ENCODE results near the gene SUCLG2. TPM values are rescaled to one million over a fixed set of nuclear protein-coding genes. Genes with fewer than 3 reads are reported as not detected.

SUCLG2 gene
- total and polyA plus RNA-seq, 9 of the 15 experiments (the other 6 are each of a cell fraction or from before 2014, with no cell fraction given): 10.1 to 41.4 (median 29.0) TPM

DNA sequence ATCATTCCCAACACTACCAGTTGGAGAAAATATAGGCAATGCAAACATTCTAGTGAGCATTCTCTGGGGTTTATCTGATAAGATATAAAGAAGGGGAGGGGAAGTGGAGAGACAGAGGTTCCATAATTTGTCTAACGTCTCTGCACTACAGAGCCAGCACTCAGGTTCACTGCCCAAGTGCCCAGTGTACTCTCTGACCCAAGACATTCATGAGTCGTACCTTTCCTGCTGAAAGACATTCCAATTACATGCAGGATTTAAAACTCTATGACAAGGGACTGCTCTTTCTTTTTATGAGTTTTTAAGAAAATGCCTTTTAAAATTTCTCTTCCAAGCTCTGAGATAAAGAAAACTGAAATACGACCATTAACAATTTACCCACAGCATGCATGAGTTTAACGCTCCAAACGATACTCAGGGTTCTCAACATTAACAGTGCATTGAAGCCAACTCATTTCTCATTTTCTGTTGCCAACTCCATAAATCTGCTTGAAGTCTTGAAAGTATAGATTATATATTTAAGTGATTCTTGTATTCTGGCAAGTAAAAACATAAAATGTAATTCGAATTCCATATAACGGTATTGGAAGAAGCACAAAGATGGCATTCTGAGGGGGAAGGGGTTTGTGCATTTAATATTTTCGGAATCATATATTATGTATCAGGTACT, 193.4 kb downstream of the SUCLG2 start:
- DNase-seq (ENCODE audit: extremely low read depth in 1 of 4, low spot score in 3 of 4) (no peak), FAIRE-seq (no peak), ATAC-seq (no peak)
- Histone ChIP-seq H2AFZ (ENCODE audit: low read depth, low read length) (no peak overlapping the region), H3K27ac (ENCODE audit: extremely low read depth, low read depth, low read length) (no peak overlapping the region), H3K27me3 (ENCODE audit: control insufficient read depth in 2 of 2, insufficient read depth in 2 of 2, low read length in 2 of 2) (no peaks in the 10 kb centered on the region), H3K9ac (ENCODE audit: insufficient read depth in 1 of 2, low read depth in 2 of 2, low read length in 2 of 2) (no peak overlapping the region), H3K79me2 (ENCODE audit: control insufficient read depth, insufficient read depth, low read length) (no peaks in the 10 kb centered on the region), H3K9me1 (ENCODE audit: control insufficient read depth, insufficient read depth, low read length) (no peaks in the 10 kb centered on the region), H3K4me3 (no peak overlapping the region), H3K9me3 (replicated peaks; ENCODE audit: control insufficient read depth, insufficient read depth, low read depth, low read length) (no peaks in the 10 kb centered on the region), H3K36me3 (ENCODE audit: control insufficient read depth, insufficient read depth, low read length) (no peaks in the 10 kb centered on the region), H3K4me2 (ENCODE audit: insufficient read depth, low read length) (no peak overlapping the region), H4K20me1 (replicated peaks; ENCODE audit: control insufficient read depth, insufficient read depth, low read length) (no peaks in the 10 kb centered on the region), H3K4me1 (replicated peaks in 1 of 2; ENCODE audit: control insufficient read depth in 2 of 2, insufficient read depth in 2 of 2, low read length in 2 of 2) (no peaks in the 10 kb centered on the region)
- intact Hi-C loops (cut with micrococcal nuclease): no loop called here
- no TSS peak for BruUV-seq (replicated peaks)
- CTCF ChIA-PET (ENCODE audit: low intra/inter-chr PET ratio): no interaction called here
- TF ChIP-seq JUN (IDR thresholded peaks at IDR 0.05; ENCODE audit: borderline replicate concordance, low read depth, low read length) (no peak), JUN (CRISPR knock-in tag; IDR thresholded peaks at IDR 0.05; ENCODE audit: borderline replicate concordance) (no peak), SUPT5H (IDR thresholded peaks at IDR 0.05) (no peak), TEAD2 (tag; IDR thresholded peaks at IDR 0.05) (no peak), ZNF23 (CRISPR knock-in tag; IDR thresholded peaks at IDR 0.05) (no peak)
- in situ Hi-C loops (cut with MboI): no loop called here
- POLR2A ChIA-PET: no interaction called here
- WGBS (ENCODE audit: insufficient coverage, low coverage, missing lambda C conversion rate): 66% methylated on average over 8 of the region's 8 CpGs

- ATAC-seq (no peak), FAIRE-seq (no peak), DNase-seq (ENCODE audit: extremely low read depth in 1 of 4, low spot score in 3 of 4) (no peak)
- Histone ChIP-seq H3K9ac (ENCODE audit: insufficient read depth in 1 of 2, low read depth in 2 of 2, low read length in 2 of 2) (no peak overlapping the region), H4K20me1 (replicated peaks; ENCODE audit: control insufficient read depth, insufficient read depth, low read length) (no peaks in the 10 kb centered on the region), H2AFZ (ENCODE audit: low read depth, low read length) (no peak overlapping the region), H3K4me1 (replicated peaks in 1 of 2; ENCODE audit: control insufficient read depth in 2 of 2, insufficient read depth in 2 of 2, low read length in 2 of 2) (no peaks in the 10 kb centered on the region), H3K9me1 (ENCODE audit: control insufficient read depth, insufficient read depth, low read length) (no peaks in the 10 kb centered on the region), H3K4me2 (ENCODE audit: insufficient read depth, low read length) (no peak overlapping the region), H3K79me2 (ENCODE audit: control insufficient read depth, insufficient read depth, low read length) (no peaks in the 10 kb centered on the region), H3K4me3 (no peak overlapping the region), H3K36me3 (ENCODE audit: control insufficient read depth, insufficient read depth, low read length) (no peaks in the 10 kb centered on the region), H3K9me3 (replicated peaks; ENCODE audit: control insufficient read depth, insufficient read depth, low read depth, low read length) (no peaks in the 10 kb centered on the region), H3K27me3 (ENCODE audit: control insufficient read depth in 2 of 2, insufficient read depth in 2 of 2, low read length in 2 of 2) (no peaks in the 10 kb centered on the region), H3K27ac (ENCODE audit: extremely low read depth, low read depth, low read length) (no peak overlapping the region)
- ChIA-PET CTCF (ENCODE audit: low intra/inter-chr PET ratio) (no interaction called here), POLR2A (interaction anchor here (1.1 kb wide), 1 partner anchor 13 kb away, joined by 4 read pairs; no protein-coding TSS in a partner anchor)
- intact Hi-C loops (cut with micrococcal nuclease) (no loop called here), in situ Hi-C loops (cut with MboI) (no loop called here)
- WGBS (ENCODE audit: insufficient coverage, low coverage, missing lambda C conversion rate): 85% methylated on average over 2 of the region's 2 CpGs
- no TSS peak for BruUV-seq (replicated peaks)
- no peak for TF ChIP-seq CBX3 (IDR thresholded peaks at IDR 0.05; ENCODE audit: borderline replicate concordance in 1 of 2, low read length in 2 of 2)
- no peak for TF ChIP-seq POLR3A (IDR thresholded peaks at IDR 0.05; ENCODE audit: borderline replicate concordance, extremely low read depth, insufficient read depth, insufficient read length)
- no peak for TF ChIP-seq SMAD2 (IDR thresholded peaks at IDR 0.05; ENCODE audit: low read depth, low read length)
- TF ChIP-seq E2F3 (CRISPR knock-in tag; IDR thresholded peaks at IDR 0.05): no peak
- no peak for TF ChIP-seq SNRNP70 (optimal IDR thresholded peaks at IDR 0.05; ENCODE audit: low read depth, low read length)
- TF ChIP-seq ZKSCAN8 (CRISPR knock-in tag; IDR thresholded peaks at IDR 0.05): no peak
- no peak for TF ChIP-seq ZNF41 (CRISPR knock-in tag; conservative IDR thresholded peaks at IDR 0.05)
- no peak for TF ChIP-seq PTRF (tag; IDR thresholded peaks at IDR 0.05)
- no peak for TF ChIP-seq CBX8 (IDR thresholded peaks at IDR 0.05; ENCODE audit: borderline replicate concordance, extremely low read depth, low read depth, low read length, poor library complexity, severe bottlenecking)
- no peak for TF ChIP-seq LARP7 (IDR thresholded peaks at IDR 0.05)
- TF ChIP-seq SP2 (IDR thresholded peaks at IDR 0.05; ENCODE audit: extremely low read depth, low read depth, low read length, poor library complexity, severe bottlenecking): no peak
- no peak for TF ChIP-seq NEUROD1 (IDR thresholded peaks at IDR 0.05; ENCODE audit: borderline replicate concordance, low read depth, low read length, partially characterized antibody)
- TF ChIP-seq ELF1 (tag; IDR thresholded peaks at IDR 0.05): no peak
Measured at GRCh38 chr3:67459796-67460195, 194.6 kb downstream of the SUCLG2 start.

All from K562 (cell line).